SJSA1 (cell line): ENCODE data around the gene RAVER1. TPM values are rescaled to one million over a fixed set of nuclear protein-coding genes. Genes with fewer than 3 reads are reported as not detected.
"Not testable (repeated sequence)": the region's sequence is repeated elsewhere in the genome, so short reads cannot be mapped to it uniquely, and the experiment has no call there.

Experiments used
- DNase-seq, 2 experiments: peaks; one replicate each; pipeline ENCODE4 v3.0.0-alpha.2; 2015 to 2020; ENCODE audit warnings: low spot score in 2 of 2, low read depth in 1 of 2
- H3K27ac ChIP-seq: fragments of 250-450 bp; sonication (Bioruptor Pico); 2 replicates; pipeline ENCODE4 v1.5.1; 2020; ENCODE audit warnings: mild to moderate bottlenecking, moderate library complexity
- H3K27me3 ChIP-seq: fragments of 250-450 bp; sonication (Bioruptor Pico); replicated peaks from 2 replicates; pipeline ENCODE4 v1.5.1; 2020; ENCODE audit warnings: mild to moderate bottlenecking, moderate library complexity
- H3K36me3 ChIP-seq: fragments of 250-450 bp; sonication (Bioruptor Pico); 2 replicates; pipeline ENCODE4 v1.5.1; 2020; ENCODE audit warnings: mild to moderate bottlenecking
- H3K4me1 ChIP-seq: fragments of 250-450 bp; sonication (Bioruptor Pico); replicated peaks from 2 replicates; pipeline ENCODE4 v1.6.1; 2021; ENCODE audit warnings: mild to moderate bottlenecking
- H3K4me3 ChIP-seq: fragments of 250-450 bp; sonication (Bioruptor Pico); 2 replicates; pipeline ENCODE4 v1.5.1; 2020; ENCODE audit warnings: mild to moderate bottlenecking
- H3K9me3 ChIP-seq: fragments of 250-450 bp; sonication (Bioruptor Pico); replicated peaks from 2 replicates; pipeline ENCODE4 v1.5.1; 2020; ENCODE audit warnings: mild to moderate bottlenecking
- total RNA-seq: library from RNA; depleted of rRNA; stranded (reverse); fragments of >200 nt; shearing (Covaris generic); gene quantifications from 2 replicates; pipeline ENCODE4 v1.2.3, GENCODE V29; 2014

The RAVER1 gene
- total RNA-seq, 1 experiment from 2014 or later: 27.3 TPM

DNA sequence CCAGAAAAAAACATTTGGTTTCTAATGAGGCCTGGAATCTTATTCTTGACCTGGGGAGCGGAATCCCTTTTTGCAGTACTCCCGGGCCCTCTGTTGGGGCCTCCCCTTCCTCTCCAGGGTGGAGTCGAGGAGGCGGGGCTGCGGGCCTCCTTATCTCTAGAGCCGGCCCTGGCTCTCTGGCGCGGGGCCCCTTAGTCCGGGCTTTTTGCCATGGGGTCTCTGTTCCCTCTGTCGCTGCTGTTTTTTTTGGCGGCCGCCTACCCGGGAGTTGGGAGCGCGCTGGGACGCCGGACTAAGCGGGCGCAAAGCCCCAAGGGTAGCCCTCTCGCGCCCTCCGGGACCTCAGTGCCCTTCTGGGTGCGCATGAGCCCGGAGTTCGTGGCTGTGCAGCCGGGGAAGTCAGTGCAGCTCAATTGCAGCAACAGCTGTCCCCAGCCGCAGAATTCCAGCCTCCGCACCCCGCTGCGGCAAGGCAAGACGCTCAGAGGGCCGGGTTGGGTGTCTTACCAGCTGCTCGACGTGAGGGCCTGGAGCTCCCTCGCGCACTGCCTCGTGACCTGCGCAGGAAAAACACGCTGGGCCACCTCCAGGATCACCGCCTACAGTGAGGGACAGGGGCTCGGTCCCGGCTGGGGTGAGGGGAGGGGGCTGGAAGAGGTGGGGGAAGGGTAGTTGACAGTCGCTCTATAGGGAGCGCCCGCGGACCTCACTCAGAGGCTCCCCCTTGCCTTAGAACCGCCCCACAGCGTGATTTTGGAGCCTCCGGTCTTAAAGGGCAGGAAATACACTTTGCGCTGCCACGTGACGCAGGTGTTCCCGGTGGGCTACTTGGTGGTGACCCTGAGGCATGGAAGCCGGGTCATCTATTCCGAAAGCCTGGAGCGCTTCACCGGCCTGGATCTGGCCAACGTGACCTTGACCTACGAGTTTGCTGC lies 46.3 kb downstream of the RAVER1 start, which contains the start of gene ICAM4:
Gene ICAM4, plus strand, starts transcription at position 153 of the 935 bp plus-strand sequence. Its CDS starts 58 bp downstream, at position 211.
- Histone ChIP-seq H3K9me3 (no peaks in the 10 kb centered on the region), H3K27ac (no peak within 1 kb of the TSS), H3K27me3 (peaks cover 29% of the 10 kb centered on the region), H3K4me3 (no peak within 1 kb of the TSS), H3K4me1 (peaks cover 35% of the 10 kb centered on the region), H3K36me3 (peaks cover 16% of the 10 kb centered on the region)
- no peak for DNase-seq

- Histone ChIP-seq H3K27ac (no peak overlapping the region), H3K27me3 (peaks cover 12% of the 10 kb centered on the region), H3K4me3 (no peak overlapping the region), H3K9me3 (no peaks in the 10 kb centered on the region), H3K4me1 (peaks cover 18% of the 10 kb centered on the region), H3K36me3 (peaks cover 16% of the 10 kb centered on the region)
- no peak for DNase-seq
Observed at GRCh38 chr19:10285393-10285792, 47.9 kb downstream of the RAVER1 start.

- Histone ChIP-seq H3K36me3 (peaks cover 16% of the 10 kb centered on the region), H3K9me3 (no peaks in the 10 kb centered on the region), H3K4me3 (no peak overlapping the region), H3K27me3 (peaks cover 7% of the 10 kb centered on the region), H3K4me1 (peaks cover 13% of the 10 kb centered on the region), H3K27ac (no peak overlapping the region)
- no peak for DNase-seq
Observed at GRCh38 chr19:10284960-10285278, 48.4 kb downstream of the RAVER1 start.

DNA sequence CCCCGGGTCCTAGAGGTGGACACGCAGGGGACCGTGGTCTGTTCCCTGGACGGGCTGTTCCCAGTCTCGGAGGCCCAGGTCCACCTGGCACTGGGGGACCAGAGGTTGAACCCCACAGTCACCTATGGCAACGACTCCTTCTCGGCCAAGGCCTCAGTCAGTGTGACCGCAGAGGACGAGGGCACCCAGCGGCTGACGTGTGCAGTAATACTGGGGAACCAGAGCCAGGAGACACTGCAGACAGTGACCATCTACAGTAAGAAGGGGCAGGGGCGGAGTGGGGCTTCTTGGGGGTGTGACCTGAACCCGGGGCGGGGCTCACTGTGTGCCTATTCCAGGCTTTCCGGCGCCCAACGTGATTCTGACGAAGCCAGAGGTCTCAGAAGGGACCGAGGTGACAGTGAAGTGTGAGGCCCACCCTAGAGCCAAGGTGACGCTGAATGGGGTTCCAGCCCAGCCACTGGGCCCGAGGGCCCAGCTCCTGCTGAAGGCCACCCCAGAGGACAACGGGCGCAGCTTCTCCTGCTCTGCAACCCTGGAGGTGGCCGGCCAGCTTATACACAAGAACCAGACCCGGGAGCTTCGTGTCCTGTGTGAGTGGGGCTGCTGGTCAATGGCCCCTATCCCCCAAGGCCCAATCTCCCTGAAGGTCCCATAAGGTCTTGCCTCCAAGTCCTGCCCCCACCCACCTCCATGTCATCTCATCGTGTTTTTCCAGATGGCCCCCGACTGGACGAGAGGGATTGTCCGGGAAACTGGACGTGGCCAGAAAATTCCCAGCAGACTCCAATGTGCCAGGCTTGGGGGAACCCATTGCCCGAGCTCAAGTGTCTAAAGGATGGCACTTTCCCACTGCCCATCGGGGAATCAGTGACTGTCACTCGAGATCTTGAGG lies 49.0 kb downstream of the RAVER1 start:
- H3K9me3 ChIP-seq: no peaks in the 10 kb centered on the region
- H3K36me3 ChIP-seq: peaks cover 16% of the 10 kb centered on the region
- H3K27me3 ChIP-seq: peaks cover 1% of the 10 kb centered on the region
- no peak overlapping the region for H3K27ac ChIP-seq
- H3K4me3 ChIP-seq: no peak overlapping the region
- H3K4me1 ChIP-seq: peaks cover 7% of the 10 kb centered on the region
- DNase-seq: no peak

DNA sequence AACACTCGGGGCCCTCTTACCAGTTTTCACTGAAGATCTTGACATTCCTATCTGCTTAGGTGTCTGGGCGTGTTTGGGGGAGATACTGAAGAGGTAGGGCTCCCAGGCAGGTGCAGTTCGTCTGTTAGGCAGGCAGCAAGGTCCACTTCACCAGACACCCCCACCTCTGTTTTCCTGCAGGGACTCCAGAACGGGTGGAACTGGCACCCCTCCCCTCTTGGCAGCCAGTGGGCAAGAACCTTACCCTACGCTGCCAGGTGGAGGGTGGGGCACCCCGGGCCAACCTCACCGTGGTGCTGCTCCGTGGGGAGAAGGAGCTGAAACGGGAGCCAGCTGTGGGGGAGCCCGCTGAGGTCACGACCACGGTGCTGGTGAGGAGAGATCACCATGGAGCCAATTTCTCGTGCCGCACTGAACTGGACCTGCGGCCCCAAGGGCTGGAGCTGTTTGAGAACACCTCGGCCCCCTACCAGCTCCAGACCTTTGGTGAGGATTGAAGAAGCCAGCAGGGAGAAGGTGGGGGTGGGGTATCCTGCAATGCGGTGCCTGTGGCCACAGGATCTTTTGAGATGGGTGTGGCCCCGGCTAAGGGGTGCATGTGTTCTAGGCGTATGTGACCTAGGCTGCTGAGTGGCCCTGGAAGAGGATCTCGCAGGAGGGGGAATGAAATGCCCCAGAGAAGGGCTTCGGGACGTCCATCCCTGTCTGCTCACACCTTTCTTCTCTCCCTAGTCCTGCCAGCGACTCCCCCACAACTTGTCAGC lies 49.8 kb downstream of the RAVER1 start:
- no peak overlapping the region for H3K27ac ChIP-seq
- no peaks in the 10 kb centered on the region for H3K9me3 ChIP-seq
- H3K4me3 ChIP-seq: no peak overlapping the region
- H3K4me1 ChIP-seq: no peaks in the 10 kb centered on the region; the same call in 1 of the 2 replicates
- no peaks in the 10 kb centered on the region for H3K27me3 ChIP-seq
- no peak for DNase-seq
- H3K36me3 ChIP-seq: peaks cover 16% of the 10 kb centered on the region

GRCh38 chr19:10282043-10282442 lies 51.3 kb downstream of the RAVER1 start:
- DNase-seq, H3K9me3 ChIP-seq, H3K4me3 ChIP-seq, H3K27ac ChIP-seq, H3K27me3 ChIP-seq, H3K4me1 ChIP-seq: not testable (repeated sequence)
- peaks cover 23% of the 10 kb centered on the region for H3K36me3 ChIP-seq

GRCh38 chr19:10279737-10280442 lies 53.4 kb downstream of the RAVER1 start:
- no peaks in the 10 kb centered on the region for H3K4me1 ChIP-seq

GRCh38 chr19:10278935-10279334 lies 54.4 kb downstream of the RAVER1 start:
- no peak overlapping the region for H3K27ac ChIP-seq
- no peak overlapping the region for H3K4me3 ChIP-seq
- no peaks in the 10 kb centered on the region for H3K9me3 ChIP-seq
- H3K4me1 ChIP-seq: no peaks in the 10 kb centered on the region
- no peaks in the 10 kb centered on the region for H3K27me3 ChIP-seq
- H3K36me3 ChIP-seq: peaks cover 13% of the 10 kb centered on the region; the same call in 1 of the 2 replicates
- no peak for DNase-seq

More at GRCh38 chr19:10279737-10280442, 53.4 kb downstream of the RAVER1 start:
- Histone ChIP-seq H3K36me3 (peaks cover 17% of the 10 kb centered on the region), H3K9me3 (no peaks in the 10 kb centered on the region), H3K27ac (no peak overlapping the region), H3K4me3 (no peak overlapping the region), H3K27me3 (no peaks in the 10 kb centered on the region)
- DNase-seq: no peak

DNA sequence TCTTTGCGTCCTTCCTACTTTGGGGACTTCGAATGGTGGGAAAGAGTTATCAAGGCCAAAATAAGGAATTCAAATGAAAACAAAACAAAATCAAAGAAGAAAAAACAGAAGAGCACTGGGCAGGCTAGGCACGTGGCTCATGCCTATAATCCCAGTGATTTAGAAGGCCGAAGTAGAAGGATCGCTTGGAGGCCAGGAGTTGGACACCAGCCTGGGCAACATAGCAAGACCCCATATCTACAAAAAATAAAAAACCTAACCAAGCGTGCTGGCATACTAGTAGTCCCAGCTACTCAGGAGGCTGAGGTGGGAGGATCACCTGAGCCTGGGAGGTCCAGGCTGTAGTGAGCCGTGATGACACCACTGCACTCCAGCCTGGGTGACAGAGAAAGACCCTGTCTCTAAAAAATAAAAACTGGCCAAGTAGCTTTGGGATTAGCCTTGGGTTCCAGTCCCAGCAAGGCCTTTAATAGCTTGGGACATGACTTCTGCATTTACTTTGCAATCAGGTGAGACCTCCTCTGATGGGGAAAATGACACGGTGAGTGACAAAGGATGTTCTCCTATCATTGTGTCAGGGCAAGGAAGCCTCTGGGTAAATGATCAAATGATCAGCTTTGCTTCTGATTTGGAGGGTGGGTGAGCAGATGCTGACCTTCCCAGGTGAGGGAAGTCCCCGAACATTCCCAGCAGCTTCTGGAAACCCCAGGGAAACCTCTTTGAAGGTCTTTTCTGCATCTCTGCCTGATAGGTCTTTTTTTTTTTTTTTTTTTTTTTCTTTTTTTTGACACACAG lies 55.3 kb downstream of the RAVER1 start:
- Histone ChIP-seq H3K4me3 (no peak overlapping the region), H3K4me1 (no peaks in the 10 kb centered on the region), H3K9me3 (no peaks in the 10 kb centered on the region), H3K36me3 (peaks cover 9% of the 10 kb centered on the region; the same call in 1 of the 2 replicates), H3K27ac (no peak overlapping the region), H3K27me3 (no peaks in the 10 kb centered on the region)
- DNase-seq: no peak

DNA sequence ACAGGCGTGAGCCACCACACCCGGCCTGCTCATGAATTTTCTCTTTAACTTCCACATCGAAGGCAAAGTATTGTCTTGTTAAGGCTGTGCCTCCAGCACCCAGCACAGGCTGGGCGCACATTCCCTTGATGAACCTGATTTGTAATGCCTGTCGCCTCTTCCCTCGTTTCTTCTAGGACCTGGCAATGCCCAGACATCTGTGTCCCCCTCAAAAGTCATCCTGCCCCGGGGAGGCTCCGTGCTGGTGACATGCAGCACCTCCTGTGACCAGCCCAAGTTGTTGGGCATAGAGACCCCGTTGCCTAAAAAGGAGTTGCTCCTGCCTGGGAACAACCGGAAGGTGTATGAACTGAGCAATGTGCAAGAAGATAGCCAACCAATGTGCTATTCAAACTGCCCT lies 58.7 kb downstream of the RAVER1 start:
- H3K27ac ChIP-seq: no peak overlapping the region

GRCh38 chr19:10271543-10272086 lies 61.7 kb downstream of the RAVER1 start:
- Histone ChIP-seq H3K4me3 (peak overlapping the region; percentile 37), H3K27me3 (no peaks in the 10 kb centered on the region), H3K27ac (no peak overlapping the region), H3K9me3 (no peaks in the 10 kb centered on the region), H3K4me1 (peaks cover 25% of the 10 kb centered on the region), H3K36me3 (0 out of 2 replicates have a peak, but pooled peaks cover 2% of the 10 kb centered on the region)
- no peak for DNase-seq

More for the DNA sequence above, 58.7 kb downstream of the RAVER1 start:
- Histone ChIP-seq H3K4me1 (peaks cover 23% of the 10 kb centered on the region), H3K27me3 (no peaks in the 10 kb centered on the region), H3K4me3 (no peak overlapping the region), H3K9me3 (no peaks in the 10 kb centered on the region), H3K36me3 (peaks cover 9% of the 10 kb centered on the region; the same call in 1 of the 2 replicates)
- DNase-seq: no peak
